GM20000 (cell line): ENCODE results near the gene STRA8.

Source experiments
- DNase-seq: peaks from one replicate; pipeline ENCODE4 v3.0.0; 2012; ENCODE audit warnings: low spot score
- CTCF ChIP-seq: IDR thresholded peaks from 2 replicates; pipeline ENCODE4 v1.5.1; 2012; ENCODE audit warnings: mild to moderate bottlenecking, control low read depth; ENCODE audit errors: extremely low read depth, missing control alignments

STRA8 gene

GRCh38 chr7:135213831-135214230, 19.8 kb upstream of the STRA8 start:
- DNase-seq: no peak
- no peak for TF ChIP-seq CTCF

- TF ChIP-seq CTCF: no peak
- no peak for DNase-seq
Observed at GRCh38 chr7:135215180-135215579, 18.5 kb upstream of the STRA8 start.

DNA sequence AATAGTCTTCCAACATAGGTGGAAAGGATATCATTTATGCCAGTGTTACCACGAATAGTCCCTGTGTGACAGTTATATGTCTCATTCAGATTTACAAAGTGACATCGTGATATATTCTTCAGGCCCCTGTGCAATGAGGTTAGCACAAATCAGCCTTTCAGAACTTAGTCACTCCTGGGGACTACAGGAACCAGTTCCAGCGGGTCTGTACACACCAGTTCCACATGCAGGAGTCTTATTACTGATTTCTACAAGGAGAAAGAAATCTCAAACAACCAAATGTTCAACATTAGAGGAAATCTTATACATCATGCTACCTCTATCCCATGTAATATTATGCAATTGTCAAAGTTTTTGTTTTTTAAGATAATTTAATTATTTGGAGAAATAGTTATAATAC, 17.9 kb upstream of the STRA8 start:
- DNase-seq: no peak
- no peak for TF ChIP-seq CTCF

DNA sequence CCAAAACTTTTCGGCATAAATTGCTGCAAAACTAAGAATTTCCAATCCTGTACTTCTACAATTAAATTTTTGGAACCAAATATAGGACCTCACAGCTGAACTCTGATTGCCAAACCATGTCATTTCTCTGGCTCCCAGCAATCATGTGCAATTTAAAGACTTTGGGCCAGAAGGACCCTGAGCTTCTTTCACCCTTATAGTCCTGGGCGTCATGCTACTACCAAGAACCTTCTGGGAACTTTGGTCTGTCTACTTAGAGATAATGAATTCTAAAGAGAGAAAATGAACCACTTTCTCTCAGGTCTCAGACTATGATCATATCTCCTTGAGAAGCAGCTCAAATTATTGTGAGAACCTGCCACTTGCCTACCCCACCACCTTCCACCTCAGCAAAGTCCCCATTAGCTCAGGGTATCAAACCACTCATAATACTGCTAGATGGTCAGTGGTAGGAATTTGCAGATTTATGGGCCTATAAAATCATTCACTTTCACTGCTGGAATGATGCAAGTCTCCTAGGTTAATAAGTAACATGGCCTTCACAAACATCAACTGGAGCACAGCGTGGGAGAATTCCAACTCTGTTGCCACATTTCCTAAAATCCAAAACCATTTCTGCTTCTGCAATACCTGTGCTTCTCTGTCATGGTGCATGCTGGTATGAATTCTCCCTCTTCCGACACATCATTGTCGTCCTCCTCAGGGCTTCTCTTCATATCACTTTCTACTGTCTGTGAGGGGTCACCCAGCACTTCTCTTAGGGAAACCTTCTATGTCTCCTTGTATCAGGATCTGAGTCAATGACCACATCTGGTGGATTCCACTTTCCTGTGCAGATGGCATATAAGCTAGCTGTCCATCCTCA, 15.8 kb upstream of the STRA8 start:
- no peak for TF ChIP-seq CTCF
- no peak for DNase-seq

- no peak for DNase-seq
- no peak for TF ChIP-seq CTCF
Observed at GRCh38 chr7:135224027-135224426, 9.6 kb upstream of the STRA8 start.

GRCh38 chr7:135231686-135232085, 2.0 kb upstream of the STRA8 start:
- no peak for TF ChIP-seq CTCF
- no peak for DNase-seq

DNA sequence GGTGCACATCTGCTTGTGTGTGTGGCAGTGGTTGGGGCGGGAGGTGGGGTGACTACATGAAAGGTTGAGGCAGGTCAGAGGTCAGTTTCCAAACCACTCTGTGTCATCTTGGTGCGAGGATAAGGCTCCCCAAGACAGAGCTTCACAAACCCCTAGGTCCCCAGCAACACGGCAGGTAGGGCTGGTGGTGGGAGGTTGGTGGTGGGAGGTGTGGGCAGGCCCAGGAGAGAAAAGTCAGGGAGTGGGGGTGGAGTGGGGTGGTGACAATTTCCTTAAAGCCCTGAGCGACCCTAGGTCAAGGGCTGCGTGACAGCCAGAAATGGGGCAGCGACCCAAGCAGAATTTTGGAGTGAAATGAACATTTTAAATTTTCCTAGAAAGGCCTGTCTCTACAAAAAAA, 1.6 kb upstream of the STRA8 start:
- DNase-seq: no peak
- TF ChIP-seq CTCF: no peak
